HL-60 (cell line): ENCODE results near the gene FXYD2.

Experiments used
- GABPA ChIP-seq: IDR thresholded peaks from 2 replicates; pipeline ENCODE4 v1.6.1; 2012; ENCODE audit warnings: low read depth
- POLR2AphosphoS5 ChIP-seq: IDR thresholded peaks from 2 replicates; pipeline ENCODE4 v1.6.1; 2012; ENCODE audit warnings: low read depth
- REST ChIP-seq: IDR thresholded peaks from 2 replicates; pipeline ENCODE4 v1.6.1; 2012; ENCODE audit warnings: low read depth; ENCODE audit not compliant: insufficient replicate concordance
- TF ChIP-seq, protein P1 (sequence below): IDR thresholded peaks from one replicate; pipeline ENCODE4 v1.5.1; 2011; ENCODE audit warnings: low read length, control low read depth, inconsistent platforms; ENCODE audit not compliant: insufficient read depth

DNA sequence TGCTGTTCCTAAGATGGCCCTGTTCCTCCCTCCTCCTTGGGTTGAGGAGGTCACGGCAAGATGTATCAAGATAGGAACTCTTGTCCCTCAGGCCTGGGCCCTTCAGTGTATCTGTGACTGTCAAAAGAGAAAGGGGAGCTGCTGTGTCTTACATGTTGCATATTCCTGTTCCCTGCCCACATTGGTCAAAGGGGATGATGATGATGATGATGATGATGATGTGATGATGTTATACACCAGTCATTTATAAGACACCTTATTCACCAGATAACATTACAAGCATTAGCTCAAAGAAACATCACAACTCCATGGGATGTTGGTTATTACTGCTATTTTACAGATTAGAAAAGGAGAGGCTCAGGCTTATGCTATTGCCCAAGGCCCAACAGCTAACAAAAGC, 38.2 kb upstream of the FXYD2 start:
- TF ChIP-seq, protein P1, sequence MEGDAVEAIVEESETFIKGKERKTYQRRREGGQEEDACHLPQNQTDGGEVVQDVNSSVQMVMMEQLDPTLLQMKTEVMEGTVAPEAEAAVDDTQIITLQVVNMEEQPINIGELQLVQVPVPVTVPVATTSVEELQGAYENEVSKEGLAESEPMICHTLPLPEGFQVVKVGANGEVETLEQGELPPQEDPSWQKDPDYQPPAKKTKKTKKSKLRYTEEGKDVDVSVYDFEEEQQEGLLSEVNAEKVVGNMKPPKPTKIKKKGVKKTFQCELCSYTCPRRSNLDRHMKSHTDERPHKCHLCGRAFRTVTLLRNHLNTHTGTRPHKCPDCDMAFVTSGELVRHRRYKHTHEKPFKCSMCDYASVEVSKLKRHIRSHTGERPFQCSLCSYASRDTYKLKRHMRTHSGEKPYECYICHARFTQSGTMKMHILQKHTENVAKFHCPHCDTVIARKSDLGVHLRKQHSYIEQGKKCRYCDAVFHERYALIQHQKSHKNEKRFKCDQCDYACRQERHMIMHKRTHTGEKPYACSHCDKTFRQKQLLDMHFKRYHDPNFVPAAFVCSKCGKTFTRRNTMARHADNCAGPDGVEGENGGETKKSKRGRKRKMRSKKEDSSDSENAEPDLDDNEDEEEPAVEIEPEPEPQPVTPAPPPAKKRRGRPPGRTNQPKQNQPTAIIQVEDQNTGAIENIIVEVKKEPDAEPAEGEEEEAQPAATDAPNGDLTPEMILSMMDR: no peak
- TF ChIP-seq POLR2AphosphoS5: no peak
- TF ChIP-seq REST: no peak
- TF ChIP-seq GABPA: no peak
